ENCODE measurements around the gene CNPY1. TPM values are rescaled to one million over a fixed set of nuclear protein-coding genes. Genes with fewer than 3 reads are reported as not detected.
A peak's percentile ranks its signal among the peaks of the same experiment; 100 is the strongest.

The CNPY1 gene
- polyA plus RNA-seq, 1 donor from 2014 or later: 0.36 TPM

DNA sequence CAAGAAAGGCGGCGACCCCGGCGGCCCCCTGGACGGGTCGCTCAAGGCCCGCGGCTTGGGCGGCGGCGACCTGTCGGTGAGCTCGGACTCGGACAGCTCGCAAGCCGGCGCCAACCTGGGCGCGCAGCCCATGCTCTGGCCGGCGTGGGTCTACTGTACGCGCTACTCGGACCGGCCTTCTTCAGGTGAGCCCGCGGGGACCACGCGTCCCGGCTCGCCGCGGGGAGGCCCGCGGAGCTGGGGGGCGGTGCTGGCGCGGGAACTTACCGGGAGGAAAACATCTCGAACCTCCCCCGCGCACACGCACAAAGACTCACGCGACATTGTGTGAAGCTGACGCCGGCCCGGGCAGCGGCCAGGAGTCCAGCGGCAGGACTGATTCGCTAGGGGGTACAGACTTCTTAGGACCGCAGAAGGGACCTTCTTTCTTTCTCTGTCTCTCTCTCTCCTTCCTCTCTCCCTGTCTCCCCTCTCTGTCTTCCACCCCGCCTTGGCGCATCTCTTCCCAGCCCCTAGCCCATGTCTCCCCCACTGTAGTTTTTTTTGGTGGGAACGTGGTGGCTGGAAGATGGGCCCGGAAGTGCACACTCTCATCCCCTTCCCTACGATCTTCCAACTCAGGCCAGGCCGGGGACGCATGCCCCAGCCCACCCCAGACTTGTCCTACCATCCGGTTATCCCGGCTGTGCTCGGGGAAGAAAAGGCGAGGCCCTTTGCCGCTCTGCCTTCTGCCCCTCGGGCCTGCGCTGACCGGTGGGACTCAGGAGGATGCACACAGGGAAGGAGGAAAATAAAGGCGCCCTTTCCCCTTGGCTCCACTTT is 87.3 kb downstream of the CNPY1 start:
- no peaks in the 10 kb centered on the region for H4K20me1 ChIP-seq (ENCODE audit: insufficient read depth)

DNA sequence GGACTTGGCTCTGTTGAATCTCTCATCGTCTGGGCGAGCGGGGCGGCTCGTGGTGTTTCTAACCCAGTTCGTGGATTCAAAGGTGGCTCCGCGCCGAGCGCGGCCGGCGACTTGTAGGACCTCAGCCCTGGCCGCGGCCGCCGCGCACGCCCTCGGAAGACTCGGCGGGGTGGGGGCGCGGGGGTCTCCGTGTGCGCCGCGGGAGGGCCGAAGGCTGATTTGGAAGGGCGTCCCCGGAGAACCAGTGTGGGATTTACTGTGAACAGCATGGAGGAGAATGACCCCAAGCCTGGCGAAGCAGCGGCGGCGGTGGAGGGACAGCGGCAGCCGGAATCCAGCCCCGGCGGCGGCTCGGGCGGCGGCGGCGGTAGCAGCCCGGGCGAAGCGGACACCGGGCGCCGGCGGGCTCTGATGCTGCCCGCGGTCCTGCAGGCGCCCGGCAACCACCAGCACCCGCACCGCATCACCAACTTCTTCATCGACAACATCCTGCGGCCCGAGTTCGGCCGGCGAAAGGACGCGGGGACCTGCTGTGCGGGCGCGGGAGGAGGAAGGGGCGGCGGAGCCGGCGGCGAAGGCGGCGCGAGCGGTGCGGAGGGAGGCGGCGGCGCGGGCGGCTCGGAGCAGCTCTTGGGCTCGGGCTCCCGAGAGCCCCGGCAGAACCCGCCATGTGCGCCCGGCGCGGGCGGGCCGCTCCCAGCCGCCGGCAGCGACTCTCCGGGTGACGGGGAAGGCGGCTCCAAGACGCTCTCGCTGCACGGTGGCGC is 88.1 kb downstream of the CNPY1 start, which contains the start of gene EN2:
Gene EN2, plus strand, starts transcription at position 19 of the 767 bp plus-strand sequence. Its CDS starts 249 bp downstream, at position 268.
- Histone ChIP-seq H3F3A (ENCODE audit: insufficient read depth, low read length, poor library complexity, severe bottlenecking) (no peaks in the 10 kb centered on the region), H2AFZ (ENCODE audit: low read depth, low read length) (no peak within 1 kb of the TSS), H4K20me1 (ENCODE audit: insufficient read depth) (no peaks in the 10 kb centered on the region), H3K9me2 (ENCODE audit: insufficient read depth, low read length) (no peaks in the 10 kb centered on the region), H3K9me3 (ENCODE audit: low read length) (no peaks in the 10 kb centered on the region), H3K27ac (ENCODE audit: low read length) (no peak within 1 kb of the TSS), H3K27me3 (ENCODE audit: insufficient read depth, low read depth, low read length) (peaks cover 94% of the 10 kb centered on the region), H3K4me2 (ENCODE audit: low read length) (no peak within 1 kb of the TSS), H3K79me2 (replicated peaks; ENCODE audit: insufficient read depth, low read length) (no peaks in the 10 kb centered on the region), H3K4me3 (ENCODE audit: low read length) (peak within 1 kb of the TSS; percentile 51), H3K36me3 (ENCODE audit: insufficient read depth, low read length) (no peaks in the 10 kb centered on the region), H3K9ac (ENCODE audit: low read length) (no peak within 1 kb of the TSS)
- TF ChIP-seq RAD21 (conservative IDR thresholded peaks at IDR 0.05): no peak
- no peak for TF ChIP-seq EZH2 (IDR thresholded peaks at IDR 0.05; ENCODE audit: borderline replicate concordance, insufficient read depth, low read length, poor library complexity, severe bottlenecking)
- no peak for TF ChIP-seq TAF1 (IDR thresholded peaks at IDR 0.05; ENCODE audit: low read depth)
- no peak for TF ChIP-seq EP300 (conservative IDR thresholded peaks at IDR 0.05; ENCODE audit: poor library complexity, severe bottlenecking)
- TF ChIP-seq, protein P1, sequence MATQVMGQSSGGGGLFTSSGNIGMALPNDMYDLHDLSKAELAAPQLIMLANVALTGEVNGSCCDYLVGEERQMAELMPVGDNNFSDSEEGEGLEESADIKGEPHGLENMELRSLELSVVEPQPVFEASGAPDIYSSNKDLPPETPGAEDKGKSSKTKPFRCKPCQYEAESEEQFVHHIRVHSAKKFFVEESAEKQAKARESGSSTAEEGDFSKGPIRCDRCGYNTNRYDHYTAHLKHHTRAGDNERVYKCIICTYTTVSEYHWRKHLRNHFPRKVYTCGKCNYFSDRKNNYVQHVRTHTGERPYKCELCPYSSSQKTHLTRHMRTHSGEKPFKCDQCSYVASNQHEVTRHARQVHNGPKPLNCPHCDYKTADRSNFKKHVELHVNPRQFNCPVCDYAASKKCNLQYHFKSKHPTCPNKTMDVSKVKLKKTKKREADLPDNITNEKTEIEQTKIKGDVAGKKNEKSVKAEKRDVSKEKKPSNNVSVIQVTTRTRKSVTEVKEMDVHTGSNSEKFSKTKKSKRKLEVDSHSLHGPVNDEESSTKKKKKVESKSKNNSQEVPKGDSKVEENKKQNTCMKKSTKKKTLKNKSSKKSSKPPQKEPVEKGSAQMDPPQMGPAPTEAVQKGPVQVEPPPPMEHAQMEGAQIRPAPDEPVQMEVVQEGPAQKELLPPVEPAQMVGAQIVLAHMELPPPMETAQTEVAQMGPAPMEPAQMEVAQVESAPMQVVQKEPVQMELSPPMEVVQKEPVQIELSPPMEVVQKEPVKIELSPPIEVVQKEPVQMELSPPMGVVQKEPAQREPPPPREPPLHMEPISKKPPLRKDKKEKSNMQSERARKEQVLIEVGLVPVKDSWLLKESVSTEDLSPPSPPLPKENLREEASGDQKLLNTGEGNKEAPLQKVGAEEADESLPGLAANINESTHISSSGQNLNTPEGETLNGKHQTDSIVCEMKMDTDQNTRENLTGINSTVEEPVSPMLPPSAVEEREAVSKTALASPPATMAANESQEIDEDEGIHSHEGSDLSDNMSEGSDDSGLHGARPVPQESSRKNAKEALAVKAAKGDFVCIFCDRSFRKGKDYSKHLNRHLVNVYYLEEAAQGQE (IDR thresholded peaks at IDR 0.05; ENCODE audit: borderline replicate concordance): no peak
- TF ChIP-seq SMC3 (conservative IDR thresholded peaks at IDR 0.05; ENCODE audit: poor library complexity): no peak
- no peak for TF ChIP-seq POLR2AphosphoS5 (IDR thresholded peaks at IDR 0.05)
- TF ChIP-seq MXI1 (conservative IDR thresholded peaks at IDR 0.05; ENCODE audit: poor library complexity, severe bottlenecking): no peak
- TF ChIP-seq, protein P2, sequence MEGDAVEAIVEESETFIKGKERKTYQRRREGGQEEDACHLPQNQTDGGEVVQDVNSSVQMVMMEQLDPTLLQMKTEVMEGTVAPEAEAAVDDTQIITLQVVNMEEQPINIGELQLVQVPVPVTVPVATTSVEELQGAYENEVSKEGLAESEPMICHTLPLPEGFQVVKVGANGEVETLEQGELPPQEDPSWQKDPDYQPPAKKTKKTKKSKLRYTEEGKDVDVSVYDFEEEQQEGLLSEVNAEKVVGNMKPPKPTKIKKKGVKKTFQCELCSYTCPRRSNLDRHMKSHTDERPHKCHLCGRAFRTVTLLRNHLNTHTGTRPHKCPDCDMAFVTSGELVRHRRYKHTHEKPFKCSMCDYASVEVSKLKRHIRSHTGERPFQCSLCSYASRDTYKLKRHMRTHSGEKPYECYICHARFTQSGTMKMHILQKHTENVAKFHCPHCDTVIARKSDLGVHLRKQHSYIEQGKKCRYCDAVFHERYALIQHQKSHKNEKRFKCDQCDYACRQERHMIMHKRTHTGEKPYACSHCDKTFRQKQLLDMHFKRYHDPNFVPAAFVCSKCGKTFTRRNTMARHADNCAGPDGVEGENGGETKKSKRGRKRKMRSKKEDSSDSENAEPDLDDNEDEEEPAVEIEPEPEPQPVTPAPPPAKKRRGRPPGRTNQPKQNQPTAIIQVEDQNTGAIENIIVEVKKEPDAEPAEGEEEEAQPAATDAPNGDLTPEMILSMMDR (IDR thresholded peaks at IDR 0.05; ENCODE audit: poor library complexity, severe bottlenecking): no peak

More for the DNA sequence above, 87.3 kb downstream of the CNPY1 start:
- Histone ChIP-seq H3K4me3 (ENCODE audit: low read length) (no peak overlapping the region), H3K9me2 (ENCODE audit: insufficient read depth, low read length) (no peaks in the 10 kb centered on the region), H3K27me3 (ENCODE audit: insufficient read depth, low read depth, low read length) (peaks cover 94% of the 10 kb centered on the region), H3K36me3 (ENCODE audit: insufficient read depth, low read length) (no peaks in the 10 kb centered on the region), H3K4me2 (ENCODE audit: low read length) (no peak overlapping the region), H3K9ac (ENCODE audit: low read length) (no peak overlapping the region), H3K79me2 (replicated peaks; ENCODE audit: insufficient read depth, low read length) (no peaks in the 10 kb centered on the region), H2AFZ (ENCODE audit: low read depth, low read length) (no peak overlapping the region), H3K9me3 (ENCODE audit: low read length) (no peaks in the 10 kb centered on the region), H3F3A (ENCODE audit: insufficient read depth, low read length, poor library complexity, severe bottlenecking) (no peaks in the 10 kb centered on the region), H3K27ac (ENCODE audit: low read length) (no peak overlapping the region)
- peak; percentile 76 for TF ChIP-seq EZH2 (IDR thresholded peaks at IDR 0.05; ENCODE audit: borderline replicate concordance, insufficient read depth, low read length, poor library complexity, severe bottlenecking)
- no peak for TF ChIP-seq MXI1 (conservative IDR thresholded peaks at IDR 0.05; ENCODE audit: poor library complexity, severe bottlenecking)
- TF ChIP-seq RAD21 (conservative IDR thresholded peaks at IDR 0.05): no peak
- TF ChIP-seq, protein P1 (IDR thresholded peaks at IDR 0.05; ENCODE audit: borderline replicate concordance): no peak
